Skeletal muscle satellite cell (primary cell): ENCODE results near the gene TRPM1.
A peak's percentile ranks its signal among the peaks of the same experiment; 100 is the strongest.

Experiments
- H3K27me3 ChIP-seq: 2 replicates; pipeline ENCODE4 v1.7.0; 2013; ENCODE audit warnings: low read length; ENCODE audit not compliant: control insufficient read depth, insufficient read depth
- H3K36me3 ChIP-seq: 2 replicates; pipeline ENCODE4 v1.7.0; 2013; ENCODE audit warnings: mild to moderate bottlenecking, control low read depth, low read length; ENCODE audit not compliant: insufficient read depth
- H3K4me1 ChIP-seq: 2 replicates; pipeline ENCODE4 v1.7.0; 2013; ENCODE audit warnings: low read length; ENCODE audit not compliant: control insufficient read depth, insufficient read depth
- H3K4me2 ChIP-seq: 2 replicates; pipeline ENCODE4 v1.7.0; 2013; ENCODE audit warnings: mild to moderate bottlenecking, low read length
- H3K4me3 ChIP-seq: 2 replicates; pipeline ENCODE4 v1.7.0; 2013; ENCODE audit warnings: low read length
- H3K9ac ChIP-seq: 2 replicates; pipeline ENCODE4 v1.7.0; 2013; ENCODE audit warnings: mild to moderate bottlenecking, low read depth, low read length, moderate library complexity
- H3K9me3 ChIP-seq: replicated peaks from 2 replicates; pipeline ENCODE4 v1.7.0; 2013; ENCODE audit warnings: mild to moderate bottlenecking, control low read depth, low read length

TRPM1 gene

DNA sequence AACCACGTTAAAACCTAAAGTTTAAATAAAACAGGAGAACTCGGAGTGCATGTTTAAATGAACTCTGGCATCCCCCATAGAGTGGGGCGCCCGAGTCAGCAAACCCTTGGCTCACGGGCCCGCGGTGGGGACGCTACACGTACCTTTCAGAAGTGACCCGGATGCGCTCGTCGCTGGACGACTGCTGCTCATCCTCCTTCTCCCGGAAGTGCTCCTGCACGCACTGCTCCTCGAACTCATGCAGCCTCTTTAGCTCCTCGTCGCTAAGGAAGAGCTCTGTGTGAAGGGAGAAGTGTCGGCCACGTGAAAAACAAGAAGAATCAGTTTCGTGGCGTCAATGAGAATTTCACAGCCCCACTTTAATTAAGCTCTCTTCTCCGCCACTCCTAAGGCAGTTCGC, 75.5 kb downstream of the TRPM1 start:
- Histone ChIP-seq H3K4me1 (peaks cover 24% of the 10 kb centered on the region), H3K9ac (no peak overlapping the region), H3K4me3 (no peak overlapping the region), H3K27me3 (no peaks in the 10 kb centered on the region), H3K9me3 (no peaks in the 10 kb centered on the region), H3K4me2 (no peak overlapping the region), H3K36me3 (no peaks in the 10 kb centered on the region)

DNA sequence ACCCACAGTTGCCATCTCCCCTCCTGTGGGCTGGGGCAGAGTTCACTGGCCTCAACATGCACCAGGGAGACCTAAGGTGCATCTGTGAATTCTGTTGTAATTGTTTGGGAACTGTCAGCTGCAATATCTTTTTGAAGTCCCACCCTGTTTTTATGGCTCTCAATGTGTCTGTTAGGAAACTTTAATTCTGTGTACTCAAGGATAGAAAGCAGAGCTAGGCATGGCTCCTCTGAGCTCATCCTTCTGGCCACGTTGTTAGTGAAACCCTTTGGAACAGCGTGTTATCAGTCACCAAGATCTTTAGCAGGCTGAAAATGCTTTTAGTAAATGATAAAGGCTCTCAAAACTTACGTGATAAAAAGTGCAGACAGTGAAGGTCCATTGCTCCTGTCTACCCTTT, 76.5 kb downstream of the TRPM1 start:
- Histone ChIP-seq H3K4me1 (peaks cover 24% of the 10 kb centered on the region), H3K27me3 (no peaks in the 10 kb centered on the region), H3K4me2 (peak overlapping the region; percentile 51), H3K9ac (peak overlapping the region; percentile 33), H3K9me3 (no peaks in the 10 kb centered on the region), H3K4me3 (no peak overlapping the region), H3K36me3 (no peaks in the 10 kb centered on the region)

DNA sequence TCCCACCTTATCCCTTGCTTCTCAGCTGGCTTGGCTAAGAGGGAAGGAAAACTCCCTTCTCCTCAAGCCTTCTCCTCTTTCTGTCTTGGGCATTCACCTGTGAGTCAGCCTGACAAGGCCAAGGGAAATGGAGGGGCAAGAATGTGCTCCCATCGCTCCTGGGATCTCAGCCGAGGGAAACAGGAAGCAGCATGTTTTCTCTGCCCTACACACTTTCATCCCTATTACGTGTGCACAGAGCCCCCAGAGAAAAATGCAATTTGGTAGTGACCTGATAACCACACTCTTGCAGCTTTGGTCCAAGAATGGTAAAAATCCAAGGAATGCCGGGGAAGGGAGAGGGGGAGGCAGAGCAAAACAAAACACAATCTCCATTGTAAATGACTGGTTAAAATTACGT, 77.2 kb downstream of the TRPM1 start:
- Histone ChIP-seq H3K27me3 (no peaks in the 10 kb centered on the region), H3K4me1 (peaks cover 24% of the 10 kb centered on the region), H3K4me3 (peak overlapping the region; percentile 37), H3K9ac (peak overlapping the region; percentile 41), H3K36me3 (no peaks in the 10 kb centered on the region), H3K4me2 (peak overlapping the region; percentile 51), H3K9me3 (no peaks in the 10 kb centered on the region)

DNA sequence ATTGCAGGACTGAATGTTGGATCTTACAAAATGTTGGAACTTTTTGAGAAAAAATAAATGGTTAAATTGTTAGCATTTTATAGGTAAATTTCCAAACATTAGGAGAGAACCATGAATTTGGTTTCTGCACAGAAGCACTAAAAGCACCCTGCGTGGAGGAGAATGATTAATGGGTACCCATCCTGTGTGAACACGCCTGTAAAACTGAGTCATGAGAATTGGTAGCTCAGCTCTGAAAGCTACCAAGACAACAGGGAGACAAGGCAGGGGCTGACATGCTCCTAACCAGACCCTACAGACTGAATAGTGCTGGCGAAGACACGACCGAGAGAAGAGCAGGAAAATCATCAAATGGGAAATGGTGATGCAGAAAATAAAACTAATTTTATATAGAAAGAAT, 77.7 kb downstream of the TRPM1 start:
- no peaks in the 10 kb centered on the region for H3K36me3 ChIP-seq
- no peaks in the 10 kb centered on the region for H3K27me3 ChIP-seq
- peak overlapping the region; percentile 51 for H3K4me2 ChIP-seq
- no peaks in the 10 kb centered on the region for H3K9me3 ChIP-seq
- peaks cover 24% of the 10 kb centered on the region for H3K4me1 ChIP-seq
- H3K4me3 ChIP-seq = peak overlapping the region; percentile 37
- peak overlapping the region; percentile 41 for H3K9ac ChIP-seq

DNA sequence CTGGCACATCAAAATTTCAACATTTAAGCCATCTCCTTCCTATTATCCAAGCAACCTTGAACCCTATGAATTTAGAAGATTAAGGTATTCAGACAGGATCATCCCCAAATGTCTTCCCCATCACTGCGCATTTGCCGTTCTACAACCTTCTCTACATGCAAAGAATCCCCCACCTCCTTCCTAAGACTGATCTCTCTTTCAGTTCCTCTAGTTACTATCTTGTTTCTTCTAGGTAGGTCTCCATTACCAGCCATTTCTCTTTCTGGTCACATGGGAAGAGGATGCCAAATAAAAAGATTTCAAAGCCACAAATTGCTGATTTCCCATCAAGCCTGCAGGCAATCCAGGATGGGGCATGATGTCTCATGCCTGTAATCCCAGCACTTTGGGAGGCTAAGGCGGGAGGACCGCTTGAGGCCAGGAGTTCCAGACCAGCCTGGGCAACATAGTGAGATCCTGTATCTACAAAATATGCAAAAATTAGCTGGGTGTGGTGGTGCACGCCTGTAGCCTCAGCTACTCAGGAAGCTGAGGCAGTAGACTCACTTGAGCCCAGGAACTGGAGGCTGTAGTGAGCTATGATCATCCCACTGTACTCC, 80.4 kb downstream of the TRPM1 start:
- Histone ChIP-seq H3K4me2 (no peak overlapping the region), H3K9me3 (no peaks in the 10 kb centered on the region), H3K4me1 (peaks cover 31% of the 10 kb centered on the region), H3K4me3 (no peak overlapping the region), H3K36me3 (no peaks in the 10 kb centered on the region), H3K27me3 (no peaks in the 10 kb centered on the region), H3K9ac (no peak overlapping the region)

DNA sequence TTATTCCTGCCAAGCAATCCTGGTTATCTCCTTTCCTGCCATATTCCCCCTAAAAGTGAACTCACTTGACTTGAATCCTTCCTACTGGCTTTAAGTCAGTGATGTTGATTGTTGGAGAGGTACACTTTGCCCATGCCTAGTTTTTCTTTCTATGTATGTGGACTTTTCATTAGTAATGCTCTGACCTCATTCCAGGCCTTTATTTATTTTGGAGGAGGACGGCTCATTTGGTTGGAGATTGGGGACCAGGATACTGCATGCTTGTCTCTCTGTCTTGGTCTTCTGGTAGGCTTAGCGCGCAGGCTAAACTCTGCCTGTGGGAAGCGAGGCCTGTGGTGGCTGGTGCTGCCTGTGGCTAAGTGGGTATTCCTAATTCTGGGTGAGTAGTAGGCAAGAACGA, 81.0 kb downstream of the TRPM1 start:
- H3K4me2 ChIP-seq = no peak overlapping the region
- no peak overlapping the region for H3K4me3 ChIP-seq
- H3K27me3 ChIP-seq = no peaks in the 10 kb centered on the region
- H3K9ac ChIP-seq = no peak overlapping the region
- no peaks in the 10 kb centered on the region for H3K9me3 ChIP-seq
- H3K36me3 ChIP-seq = no peaks in the 10 kb centered on the region
- peaks cover 33% of the 10 kb centered on the region for H3K4me1 ChIP-seq

DNA sequence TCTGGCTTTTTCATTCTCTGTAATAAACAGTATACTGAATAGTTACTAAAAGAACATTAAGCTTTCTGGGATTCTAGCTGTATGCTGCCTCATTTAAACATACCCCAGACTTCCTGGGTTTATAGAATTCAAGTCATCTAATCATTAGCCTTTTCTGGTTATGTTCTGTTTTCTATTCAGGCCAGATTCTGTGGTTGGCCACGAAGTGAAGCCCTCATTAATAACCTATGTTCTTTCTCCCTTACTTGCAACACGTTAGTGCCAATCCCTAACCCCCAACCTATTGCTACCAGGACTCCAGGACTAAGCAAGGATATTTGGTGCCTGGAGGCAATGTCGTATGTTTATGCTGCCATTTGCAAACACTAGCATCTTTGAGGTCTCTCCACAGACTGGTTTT, 81.5 kb downstream of the TRPM1 start:
- H3K9me3 ChIP-seq = no peaks in the 10 kb centered on the region
- H3K4me2 ChIP-seq = no peak overlapping the region
- H3K36me3 ChIP-seq = no peaks in the 10 kb centered on the region
- H3K4me3 ChIP-seq = no peak overlapping the region
- no peaks in the 10 kb centered on the region for H3K27me3 ChIP-seq
- no peak overlapping the region for H3K9ac ChIP-seq
- peaks cover 30% of the 10 kb centered on the region for H3K4me1 ChIP-seq

DNA sequence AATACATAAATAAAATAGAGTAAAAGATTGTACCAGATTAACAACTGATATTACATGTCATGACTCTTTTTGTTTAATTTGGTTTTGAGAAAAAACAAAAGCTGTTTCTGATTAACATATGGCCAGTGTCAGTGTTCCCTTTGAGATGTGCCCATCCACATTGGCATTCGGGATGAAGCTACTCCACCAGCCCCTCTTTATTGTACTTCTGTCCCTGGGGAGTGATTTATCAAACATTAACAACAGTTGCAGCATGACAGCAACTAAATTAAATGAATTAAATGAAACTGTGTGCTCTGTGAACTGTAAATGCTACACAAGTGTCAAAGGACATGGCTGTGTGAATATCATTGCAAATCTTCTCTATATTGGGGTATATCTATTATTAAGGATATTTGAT, 84.2 kb downstream of the TRPM1 start:
- no peak overlapping the region for H3K4me3 ChIP-seq
- H3K4me2 ChIP-seq = no peak overlapping the region

DNA sequence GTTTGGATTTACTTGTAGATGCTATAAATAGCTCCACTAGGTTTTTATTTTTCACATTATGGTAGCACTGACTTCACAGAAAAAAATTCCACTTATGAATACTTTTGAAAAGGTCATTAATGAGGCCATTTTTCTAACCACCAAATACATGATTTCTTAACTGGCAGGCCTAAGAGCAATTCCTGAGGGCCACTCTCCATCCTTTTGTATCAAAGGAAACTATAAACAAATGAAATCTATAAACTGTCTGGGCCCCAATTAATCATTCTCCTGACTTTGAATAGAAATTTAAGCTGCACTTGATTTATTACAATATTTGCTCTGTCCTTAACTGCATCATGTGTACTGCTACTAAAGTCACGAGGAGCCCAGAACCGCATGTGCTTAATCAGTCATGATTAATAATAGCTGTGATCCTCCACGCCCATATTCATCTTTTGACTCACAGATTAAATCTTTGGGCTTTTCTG, 85.0 kb downstream of the TRPM1 start:
- H3K4me1 ChIP-seq = peaks cover 9% of the 10 kb centered on the region
- H3K27me3 ChIP-seq = peaks cover 4% of the 10 kb centered on the region
- no peak overlapping the region for H3K9ac ChIP-seq
- H3K4me2 ChIP-seq = no peak overlapping the region
- no peaks in the 10 kb centered on the region for H3K36me3 ChIP-seq
- H3K4me3 ChIP-seq = no peak overlapping the region
- H3K9me3 ChIP-seq = no peaks in the 10 kb centered on the region

More for the DNA sequence above, 84.2 kb downstream of the TRPM1 start:
- Histone ChIP-seq H3K36me3 (no peaks in the 10 kb centered on the region), H3K4me1 (peaks cover 9% of the 10 kb centered on the region), H3K27me3 (peaks cover 4% of the 10 kb centered on the region), H3K9me3 (no peaks in the 10 kb centered on the region), H3K9ac (no peak overlapping the region)

DNA sequence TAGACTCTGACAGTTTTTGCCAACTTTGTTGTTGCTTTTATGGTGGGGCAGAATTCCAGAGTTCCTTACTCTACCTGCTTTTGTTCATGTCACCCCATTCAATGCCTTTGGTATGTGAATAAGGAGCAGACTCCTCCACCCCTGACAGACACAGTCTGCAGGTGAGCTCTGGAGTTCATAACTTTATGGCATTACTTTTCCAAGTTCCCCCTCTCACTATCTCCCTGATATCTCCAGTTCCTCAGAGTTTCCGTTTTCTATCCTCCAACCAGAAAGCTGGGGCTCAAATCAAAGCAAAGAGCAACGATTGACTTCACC, 87.0 kb downstream of the TRPM1 start:
- H3K9ac ChIP-seq = no peak overlapping the region

DNA sequence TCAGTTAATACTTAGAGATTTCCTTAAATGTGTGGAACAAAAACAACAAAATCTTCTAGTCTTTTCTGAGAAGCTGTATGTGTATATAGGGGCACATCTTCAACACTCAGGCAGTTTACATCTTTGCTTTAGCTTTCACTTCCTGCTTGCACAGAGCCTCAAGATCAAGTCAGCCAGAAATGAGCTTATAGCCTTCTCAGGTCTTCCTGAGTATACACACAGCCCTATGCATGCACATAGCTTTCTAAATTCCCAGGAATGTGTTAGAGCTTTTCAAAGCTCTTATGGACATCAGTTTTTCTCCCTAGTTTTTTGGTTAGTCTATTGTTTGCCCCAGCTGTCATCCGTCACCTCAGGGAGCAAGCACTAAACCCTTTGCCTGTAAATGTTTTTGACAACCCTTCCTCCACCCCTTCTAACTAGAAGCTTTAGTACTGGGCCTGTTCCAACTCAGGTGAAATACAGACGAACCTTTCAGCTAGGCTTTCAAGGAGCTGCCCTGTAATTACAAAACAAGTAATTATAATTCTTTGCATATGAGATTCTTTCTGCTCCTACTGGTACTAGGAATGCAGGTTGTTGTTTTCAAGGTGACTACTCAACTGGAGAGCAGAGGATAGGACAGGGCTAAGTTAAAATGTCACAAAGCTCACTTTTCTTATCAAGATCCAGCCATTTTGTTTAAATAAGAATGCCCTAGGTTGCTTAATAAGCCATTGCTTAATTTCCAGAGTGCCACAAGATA, 87.5 kb downstream of the TRPM1 start:
- no peak overlapping the region for H3K9ac ChIP-seq
- H3K4me3 ChIP-seq = no peak overlapping the region
- peaks cover 7% of the 10 kb centered on the region for H3K27me3 ChIP-seq
- no peaks in the 10 kb centered on the region for H3K36me3 ChIP-seq
- H3K4me1 ChIP-seq = peaks cover 9% of the 10 kb centered on the region
- H3K9me3 ChIP-seq = no peaks in the 10 kb centered on the region
- no peak overlapping the region for H3K4me2 ChIP-seq

More for the DNA sequence above, 87.0 kb downstream of the TRPM1 start:
- Histone ChIP-seq H3K4me2 (no peak overlapping the region), H3K36me3 (no peaks in the 10 kb centered on the region), H3K4me1 (peaks cover 9% of the 10 kb centered on the region), H3K9me3 (no peaks in the 10 kb centered on the region), H3K4me3 (no peak overlapping the region), H3K27me3 (peaks cover 7% of the 10 kb centered on the region)

DNA sequence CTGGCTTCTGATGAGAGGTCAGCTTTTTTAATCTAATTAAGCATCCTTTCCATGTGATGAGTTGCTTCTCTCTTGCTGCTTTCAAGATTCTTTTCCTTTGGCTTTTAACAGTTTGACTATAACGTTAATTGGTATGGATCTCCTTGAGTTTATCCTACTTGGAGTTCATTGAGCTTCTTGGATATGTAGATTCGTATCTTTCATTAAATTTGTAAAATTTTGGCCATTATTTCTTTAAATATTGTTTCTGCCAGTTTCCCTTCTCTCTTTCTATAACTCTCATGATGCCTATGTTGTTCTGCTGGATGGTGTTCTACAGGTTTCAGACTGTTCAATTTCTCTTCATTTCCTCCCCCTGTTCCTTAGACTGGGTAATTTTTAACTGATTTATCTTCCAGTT, 89.1 kb downstream of the TRPM1 start:
- Histone ChIP-seq H3K9me3 (no peaks in the 10 kb centered on the region), H3K4me1 (peaks cover 9% of the 10 kb centered on the region), H3K9ac (no peak overlapping the region), H3K36me3 (no peaks in the 10 kb centered on the region), H3K27me3 (peaks cover 15% of the 10 kb centered on the region), H3K4me2 (no peak overlapping the region), H3K4me3 (no peak overlapping the region)
